Endodermal cell (in vitro differentiated cells): ENCODE measurements around the gene PP2D1. TPM values are rescaled to one million over a fixed set of nuclear protein-coding genes. Genes with fewer than 3 reads are reported as not detected.
"Not testable (repeated sequence)": the region's sequence is repeated elsewhere in the genome, so short reads cannot be mapped to it uniquely, and the experiment has no call there.

Source experiments
- DNase-seq: peaks from one replicate; pipeline ENCODE4 v3.0.0-alpha.2; 2017
- H3K27ac ChIP-seq: 2 replicates; pipeline ENCODE4 v1.5.1; 2013; ENCODE audit warnings: mild to moderate bottlenecking, low read depth, low read length, moderate library complexity
- H3K27me3 ChIP-seq: 2 replicates; pipeline ENCODE4 v1.6.1; 2013; ENCODE audit warnings: mild to moderate bottlenecking, low read length, moderate library complexity; ENCODE audit not compliant: insufficient read depth, control insufficient read depth, poor library complexity, severe bottlenecking
- H3K36me3 ChIP-seq: 2 replicates; pipeline ENCODE4 v1.7.0; 2013; ENCODE audit warnings: mild to moderate bottlenecking, low read length, moderate library complexity; ENCODE audit not compliant: control insufficient read depth, insufficient read depth
- H3K4me1 ChIP-seq: one replicate; pipeline ENCODE4 v1.7.0; 2013; ENCODE audit warnings: low read length; ENCODE audit not compliant: control insufficient read depth, insufficient read depth
- H3K4me3 ChIP-seq: 2 replicates; pipeline ENCODE4 v1.5.1; 2013; ENCODE audit warnings: mild to moderate bottlenecking, low read length, moderate library complexity
- H3K9ac ChIP-seq: 2 replicates; pipeline ENCODE4 v1.6.1; 2013; ENCODE audit warnings: mild to moderate bottlenecking, low read length, moderate library complexity; ENCODE audit not compliant: poor library complexity, severe bottlenecking; ENCODE audit errors: extremely low read depth
- H3K9me3 ChIP-seq: 2 replicates; pipeline ENCODE4 v1.6.1; 2013; ENCODE audit warnings: mild to moderate bottlenecking, low read length, moderate library complexity; ENCODE audit not compliant: control insufficient read depth
- H3K27ac Mint-ChIP-seq: 2 replicates; pipeline ENCODE4 v1.8.0; 2020; ENCODE audit warnings: mixed read lengths
- H3K27me3 Mint-ChIP-seq: 2 replicates; pipeline ENCODE4 v1.8.0; 2021; ENCODE audit warnings: mild to moderate bottlenecking, mixed read lengths; ENCODE audit not compliant: insufficient read depth
- H3K36me3 Mint-ChIP-seq: 2 replicates; pipeline ENCODE4 v1.8.0; 2020; ENCODE audit warnings: low read depth, mixed read lengths
- H3K4me1 Mint-ChIP-seq: 2 replicates; pipeline ENCODE4 v1.8.0; 2020; ENCODE audit warnings: mixed read lengths
- H3K4me3 Mint-ChIP-seq: 2 replicates; pipeline ENCODE4 v1.8.0; 2020; ENCODE audit warnings: mild to moderate bottlenecking, moderate library complexity, mixed read lengths
- H3K9me3 Mint-ChIP-seq: 2 replicates; pipeline ENCODE4 v1.8.0; 2020; ENCODE audit warnings: mild to moderate bottlenecking, mixed read lengths
- CTCF ChIP-seq: fragments of 200-600 bp; sonication (generic); conservative IDR thresholded peaks from 2 replicates; pipeline ENCODE4 v1.5.0; 2021; ENCODE audit warnings: antibody characterized with exemption, mild to moderate bottlenecking
- WGBS, 2 experiments: methylation state at CpG; one replicate each; pipeline versions ENCODE4 v1.1.5 to v1.1.7; 2013; ENCODE audit warnings: missing lambda C conversion rate in 2 of 2, mixed read lengths in 1 of 2; ENCODE audit not compliant: insufficient coverage in 1 of 2, insufficient read length in 1 of 2; 5-methylcytosine and 5-hydroxymethylcytosine counted together
- total RNA-seq, 2 donors: library from RNA; stranded (reverse); fragmentation: NEBNext Ultra II Directional in 1 of 2; extraction: Animal tissue kit (Norgen Biotek cat#: 25700) in 1 of 2; gene quantifications; 2 replicates in 1 of 2; 3 replicates in 1 of 2; pipeline ENCODE4 v1.2.1, GENCODE V29; 2021

The PP2D1 gene
- total RNA-seq, 2 donors from 2014 or later: not detected

GRCh38 chr3:20037255-20037996 lies 25.4 kb upstream of the PP2D1 start:
- no peak for DNase-seq
- Mint-ChIP-seq H3K4me1 (peaks cover 8% of the 10 kb centered on the region), H3K9me3 (no peaks in the 10 kb centered on the region), H3K4me3 (no peak overlapping the region), H3K36me3 (no peaks in the 10 kb centered on the region), H3K27me3 (peaks cover 19% of the 10 kb centered on the region), H3K27ac (no peak overlapping the region)
- WGBS, 2 experiments: no CpG with 5 or more reads among the region's 1 CpG
- Histone ChIP-seq H3K4me3 (no peak overlapping the region), H3K27me3 (peaks cover 16% of the 10 kb centered on the region), H3K4me1 (no peaks in the 10 kb centered on the region), H3K9ac (no peak overlapping the region), H3K27ac (no peak overlapping the region), H3K36me3 (no peaks in the 10 kb centered on the region), H3K9me3 (no peaks in the 10 kb centered on the region)
- TF ChIP-seq CTCF: peak; percentile 19

GRCh38 chr3:20035019-20035418 lies 23.0 kb upstream of the PP2D1 start:
- H3K4me1 Mint-ChIP-seq: peaks cover 5% of the 10 kb centered on the region
- Histone ChIP-seq H3K27ac (no peak overlapping the region), H3K9ac (no peak overlapping the region), H3K4me1 (no peaks in the 10 kb centered on the region), H3K4me3 (no peak overlapping the region), H3K36me3 (no peaks in the 10 kb centered on the region), H3K9me3 (no peaks in the 10 kb centered on the region), H3K27me3 (peaks cover 16% of the 10 kb centered on the region)
- no peaks in the 10 kb centered on the region for H3K9me3 Mint-ChIP-seq
- no peaks in the 10 kb centered on the region for H3K36me3 Mint-ChIP-seq
- WGBS, 2 experiments: 94 to 100% methylated on average over 2 to 4 of the region's 4 CpGs
- H3K27ac Mint-ChIP-seq: no peak overlapping the region
- no peak for TF ChIP-seq CTCF
- peaks cover 18% of the 10 kb centered on the region for H3K27me3 Mint-ChIP-seq
- no peak overlapping the region for H3K4me3 Mint-ChIP-seq
- DNase-seq: no peak

GRCh38 chr3:20031939-20032338 lies 19.9 kb upstream of the PP2D1 start:
- not testable (repeated sequence) for H3K36me3 ChIP-seq, H3K36me3 Mint-ChIP-seq, H3K9me3 Mint-ChIP-seq, H3K4me1 ChIP-seq, H3K27ac ChIP-seq, H3K4me1 Mint-ChIP-seq, H3K9me3 ChIP-seq, H3K4me3 Mint-ChIP-seq, H3K4me3 ChIP-seq, H3K27me3 ChIP-seq, H3K27ac Mint-ChIP-seq, H3K9ac ChIP-seq, H3K27me3 Mint-ChIP-seq, DNase-seq
- WGBS, 2 experiments: 94% methylated on average over 7 of the region's 7 CpGs; no CpG with 5 or more reads in 1 of the 2 experiments
